Measurements from ENCODE around the gene FBP1.

- TF ChIP-seq TCF7 (IDR thresholded peaks at IDR 0.05; ENCODE audit: borderline replicate concordance) (no peak), CTCF (IDR thresholded peaks at IDR 0.05 in 2 of 3, conservative IDR thresholded peaks at IDR 0.05 in 1 of 3; ENCODE audit: control insufficient read depth in 2 of 3, extremely low read depth in 1 of 3, insufficient read depth in 1 of 3, low read depth in 3 of 3, low read length in 3 of 3) (no peak), POLR2AphosphoS5 (IDR thresholded peaks at IDR 0.05; ENCODE audit: low read length) (no peak), REST (IDR thresholded peaks at IDR 0.05; ENCODE audit: low read depth, low read length) (no peak)
These were observed 47.4 kb downstream of the FBP1 start for GRCh38 chr9:94591876-94592275.

Measured in GM12878 (cell line).